Islet of Langerhans (tissue), 1 donor: ENCODE data around the gene KIF14.
"Not testable (repeated sequence)": the region's sequence is repeated elsewhere in the genome, so short reads cannot be mapped to it uniquely, and the experiment has no call there.

Source experiments
- FAIRE-seq: peaks from one replicate; lab custom pipeline; 2011; peaks lifted over from hg19 to GRCh38; lab: Jason Lieb, UNC

Gene KIF14

GRCh38 chr1:200630515-200630899, 10.0 kb upstream of the KIF14 start:
- not testable (repeated sequence) for FAIRE-seq

- no peak for FAIRE-seq
Observed at GRCh38 chr1:200629876-200630514, 9.4 kb upstream of the KIF14 start.

GRCh38 chr1:200628223-200628881, 7.8 kb upstream of the KIF14 start:
- no peak for FAIRE-seq

GRCh38 chr1:200627575-200628222, 7.1 kb upstream of the KIF14 start:
- FAIRE-seq, result no peak

GRCh38 chr1:200626853-200627534, 6.4 kb upstream of the KIF14 start:
- no peak for FAIRE-seq

- no peak for FAIRE-seq
Observed at GRCh38 chr1:200625381-200625824, 4.9 kb upstream of the KIF14 start.

- FAIRE-seq, result no peak
Observed at GRCh38 chr1:200624679-200625335, 4.3 kb upstream of the KIF14 start.

GRCh38 chr1:200619894-200620272, 668 bp downstream of the KIF14 start:
- FAIRE-seq, result no peak

- FAIRE-seq, result no peak
Observed at GRCh38 chr1:200610846-200611245, 9.7 kb downstream of the KIF14 start.

GRCh38 chr1:200602632-200603031, 17.9 kb downstream of the KIF14 start:
- no peak for FAIRE-seq

- no peak for FAIRE-seq
Observed at GRCh38 chr1:200590001-200590400, 30.6 kb downstream of the KIF14 start.

GRCh38 chr1:200588698-200589097, 31.9 kb downstream of the KIF14 start:
- FAIRE-seq, result no peak

GRCh38 chr1:200564319-200564718, 56.2 kb downstream of the KIF14 start:
- FAIRE-seq, result no peak

GRCh38 chr1:200561856-200562214, 58.7 kb downstream of the KIF14 start:
- no peak for FAIRE-seq

GRCh38 chr1:200558866-200559459, 61.6 kb downstream of the KIF14 start:
- FAIRE-seq, result peak; percentile 94

- FAIRE-seq, result no peak
Observed at GRCh38 chr1:200556002-200556401, 64.5 kb downstream of the KIF14 start.

GRCh38 chr1:200552737-200553136, 67.8 kb downstream of the KIF14 start:
- not testable (repeated sequence) for FAIRE-seq

- no peak for FAIRE-seq
Observed at GRCh38 chr1:200550367-200550766, 70.2 kb downstream of the KIF14 start.

- no peak for FAIRE-seq
Observed at GRCh38 chr1:200547386-200547785, 73.2 kb downstream of the KIF14 start.

GRCh38 chr1:200546577-200546976, 74.0 kb downstream of the KIF14 start:
- FAIRE-seq, result no peak

GRCh38 chr1:200542162-200542561, 78.4 kb downstream of the KIF14 start:
- no peak for FAIRE-seq

- no peak for FAIRE-seq
Observed at GRCh38 chr1:200540281-200540680, 80.3 kb downstream of the KIF14 start.
